ENCODE results near the gene SPRY4.
"Not testable (repeated sequence)": the region's sequence is repeated elsewhere in the genome, so short reads cannot be mapped to it uniquely, and the experiment has no call there.

Gene SPRY4, protein sequence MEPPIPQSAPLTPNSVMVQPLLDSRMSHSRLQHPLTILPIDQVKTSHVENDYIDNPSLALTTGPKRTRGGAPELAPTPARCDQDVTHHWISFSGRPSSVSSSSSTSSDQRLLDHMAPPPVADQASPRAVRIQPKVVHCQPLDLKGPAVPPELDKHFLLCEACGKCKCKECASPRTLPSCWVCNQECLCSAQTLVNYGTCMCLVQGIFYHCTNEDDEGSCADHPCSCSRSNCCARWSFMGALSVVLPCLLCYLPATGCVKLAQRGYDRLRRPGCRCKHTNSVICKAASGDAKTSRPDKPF

DNA sequence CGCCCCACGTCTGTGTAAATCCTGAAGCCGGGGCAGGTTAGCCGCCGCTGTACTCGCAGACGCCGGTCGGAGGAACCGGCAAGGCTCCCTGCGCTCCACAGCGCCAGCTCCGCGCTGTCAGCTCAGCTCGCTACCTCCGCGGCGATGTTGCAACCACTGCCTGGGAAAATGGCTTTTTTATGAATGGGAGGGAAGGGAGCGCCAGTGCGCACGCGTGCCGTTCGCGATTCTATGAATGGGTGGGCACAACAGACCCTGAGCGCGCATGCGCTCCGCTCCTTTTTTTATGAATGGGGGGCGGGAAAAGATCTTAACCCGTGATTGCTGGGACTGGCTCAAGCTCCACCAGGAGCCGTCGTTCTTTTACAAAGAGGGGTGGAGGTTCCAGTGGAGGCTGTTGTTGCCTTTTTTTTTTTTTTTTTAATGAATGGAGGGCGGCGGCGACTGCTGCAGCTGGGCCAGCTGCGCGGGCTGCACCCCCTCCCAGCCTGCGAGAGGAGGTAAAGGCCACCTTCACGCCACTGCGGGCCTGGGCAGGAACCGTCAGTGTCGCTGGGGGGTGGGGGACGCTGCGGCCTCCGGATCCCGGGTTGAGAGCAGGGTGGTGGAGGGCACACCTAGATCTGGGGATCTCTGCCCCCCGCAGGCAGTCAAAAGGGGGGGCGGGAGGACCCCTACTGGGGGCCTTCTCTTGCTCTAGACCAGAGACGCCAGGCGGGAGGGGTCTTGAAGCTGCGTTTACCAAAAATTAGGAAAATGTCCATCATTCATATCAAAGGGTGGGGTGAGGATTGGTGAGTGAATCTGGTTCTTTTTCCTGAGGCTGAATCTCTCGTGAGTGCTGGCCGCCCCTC is at the start of gene SPRY4:
TSS of gene SPRY4 (minus strand) at position 151 of the 854 bp plus-strand sequence. CDS start 9,913 bp downstream, outside the sequence.
- DNase-seq = peak; percentile 93

DNA sequence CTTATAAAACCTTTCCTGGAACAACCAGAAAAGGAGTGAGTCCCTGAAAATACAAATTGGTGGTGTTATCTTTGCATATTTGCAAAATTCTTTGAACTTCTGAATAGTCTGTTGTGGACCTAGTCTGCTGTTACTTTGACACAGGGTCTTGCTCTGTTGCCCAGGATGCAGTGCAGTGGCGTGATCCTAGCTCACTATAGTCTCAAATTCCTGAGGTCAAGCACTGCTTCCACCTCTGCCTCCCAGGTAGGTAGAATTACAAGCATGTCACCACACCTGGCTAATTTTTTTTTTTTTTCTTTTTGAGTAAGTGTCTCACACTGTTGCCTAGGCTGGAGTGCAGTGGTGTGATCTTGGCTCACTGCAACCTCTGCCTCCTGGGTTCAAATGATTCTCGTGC is 43.7 kb upstream of the SPRY4 start:
- no peak for DNase-seq

DNA sequence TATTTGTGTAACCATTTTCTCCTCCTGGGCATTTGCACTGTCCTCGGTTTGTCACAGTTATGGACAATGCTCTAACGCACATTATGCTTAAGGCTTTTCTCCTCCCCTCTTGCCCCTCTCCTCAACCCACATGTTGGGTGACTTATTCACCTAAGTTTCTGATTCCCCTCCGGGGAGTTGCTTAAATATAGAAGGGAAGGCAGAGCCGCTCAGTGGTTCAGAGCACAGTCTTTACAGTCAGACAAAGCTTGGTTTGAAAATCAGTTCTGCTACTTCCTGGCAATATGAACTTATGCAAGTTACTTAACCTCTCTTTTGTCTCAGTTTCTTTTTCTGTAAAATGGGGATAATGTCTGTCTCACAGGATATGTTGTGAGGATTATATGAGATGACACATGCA is 41.2 kb upstream of the SPRY4 start:
- DNase-seq = no peak

DNA sequence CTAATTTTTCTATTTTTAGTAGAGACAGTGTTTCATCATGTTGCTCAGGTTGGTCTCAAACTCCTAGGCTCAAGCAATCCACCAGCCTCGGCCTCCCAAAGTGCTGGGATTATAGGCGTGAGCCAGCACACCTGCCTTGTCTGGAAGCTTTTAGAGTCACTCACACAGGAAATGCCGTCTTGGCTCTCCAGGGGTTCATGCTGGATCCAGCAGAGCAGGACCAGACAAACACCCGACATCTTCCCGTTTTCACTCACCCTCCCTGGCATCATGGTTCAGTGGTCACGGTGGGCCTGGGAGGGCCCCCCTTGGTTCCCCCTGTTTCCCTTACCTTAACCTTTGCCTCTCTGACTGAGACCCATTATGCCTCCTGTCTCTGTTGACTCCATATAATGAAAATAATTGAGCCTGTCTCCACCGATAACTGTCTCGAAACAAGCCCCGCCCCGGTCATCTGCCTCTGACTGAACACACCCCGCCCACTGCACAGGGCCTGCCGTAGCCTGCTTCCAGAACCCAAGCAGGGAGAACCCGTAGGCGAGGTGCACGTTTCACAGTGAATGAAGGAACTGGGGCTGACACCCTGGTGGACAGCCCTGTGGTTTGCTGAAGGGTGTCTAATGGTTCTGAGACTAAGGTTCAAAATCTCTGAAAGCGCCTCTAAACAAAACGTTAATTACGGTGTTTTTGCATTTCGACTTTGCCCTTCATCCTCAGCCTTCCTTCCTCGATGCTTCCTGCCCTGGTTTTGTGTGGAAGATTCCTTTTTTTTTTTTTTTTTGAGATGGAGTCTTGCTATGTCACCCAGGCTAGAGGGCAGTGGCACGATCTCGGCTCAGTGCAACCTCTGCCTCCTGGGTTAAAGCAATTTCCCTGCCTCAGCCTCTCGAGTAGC is 39.7 kb upstream of the SPRY4 start:
- DNase-seq = no peak

DNA sequence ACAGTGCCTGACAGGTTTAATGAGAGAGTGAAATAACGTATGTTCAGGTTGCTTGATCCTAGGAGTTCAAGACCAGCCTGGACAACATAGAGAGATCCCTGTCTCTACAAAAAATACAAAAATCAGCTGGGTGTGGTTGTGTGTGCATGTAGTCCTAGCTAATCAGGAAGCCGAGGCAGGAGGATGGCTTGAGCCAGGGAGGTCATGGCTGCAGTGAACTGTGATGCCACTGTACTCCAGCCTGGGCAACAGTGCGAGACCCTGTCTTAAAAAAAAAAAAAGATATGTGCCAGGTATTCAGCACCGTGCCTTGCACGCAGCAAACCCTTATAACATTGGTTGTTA is 38.8 kb upstream of the SPRY4 start:
- no peak for DNase-seq

DNA sequence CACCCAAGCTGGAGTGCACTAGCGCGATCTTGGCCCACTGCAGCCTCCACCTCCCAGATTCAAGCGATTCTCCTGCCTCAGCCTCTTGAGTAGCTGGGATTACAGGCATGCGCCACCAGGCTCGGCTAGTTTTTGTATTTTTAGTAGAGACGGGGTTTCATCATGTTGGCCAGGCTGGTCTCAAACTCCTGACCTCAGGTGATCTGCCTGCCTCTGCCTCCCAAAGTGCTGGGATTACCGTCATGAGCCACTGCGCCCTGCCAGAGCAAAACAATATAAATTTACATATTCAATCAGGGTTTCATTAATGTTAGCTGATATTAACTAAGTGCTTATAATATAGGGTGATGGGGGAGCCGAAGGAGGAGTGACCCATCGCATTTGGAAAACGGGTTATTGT is 37.4 kb upstream of the SPRY4 start:
- not testable (repeated sequence) for DNase-seq

DNA sequence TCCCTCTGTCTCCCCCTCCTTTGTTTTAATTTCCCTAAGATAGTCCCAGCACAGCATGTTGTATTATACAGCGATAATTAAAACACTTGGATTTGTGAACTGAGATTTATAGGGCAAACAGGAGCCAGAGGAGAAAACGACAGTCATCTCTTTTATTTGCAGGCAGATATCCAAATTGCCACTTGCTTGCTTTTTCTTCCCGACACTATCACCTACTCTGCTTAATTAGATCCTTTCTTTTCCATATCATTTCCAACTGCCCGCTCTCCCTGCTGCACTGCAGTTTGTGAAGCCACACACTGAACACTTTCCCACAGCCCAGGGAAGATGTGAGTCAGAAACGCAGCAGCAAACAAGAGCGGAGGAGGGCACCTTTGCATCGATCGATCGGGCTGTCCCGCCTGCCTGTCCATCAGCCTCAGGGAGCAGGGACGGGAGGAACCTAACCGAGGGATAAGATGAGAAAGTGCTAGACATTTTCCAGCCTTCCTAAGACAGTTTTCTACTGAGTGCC is 35.8 kb upstream of the SPRY4 start:
- peak; percentile 22 for DNase-seq

DNA sequence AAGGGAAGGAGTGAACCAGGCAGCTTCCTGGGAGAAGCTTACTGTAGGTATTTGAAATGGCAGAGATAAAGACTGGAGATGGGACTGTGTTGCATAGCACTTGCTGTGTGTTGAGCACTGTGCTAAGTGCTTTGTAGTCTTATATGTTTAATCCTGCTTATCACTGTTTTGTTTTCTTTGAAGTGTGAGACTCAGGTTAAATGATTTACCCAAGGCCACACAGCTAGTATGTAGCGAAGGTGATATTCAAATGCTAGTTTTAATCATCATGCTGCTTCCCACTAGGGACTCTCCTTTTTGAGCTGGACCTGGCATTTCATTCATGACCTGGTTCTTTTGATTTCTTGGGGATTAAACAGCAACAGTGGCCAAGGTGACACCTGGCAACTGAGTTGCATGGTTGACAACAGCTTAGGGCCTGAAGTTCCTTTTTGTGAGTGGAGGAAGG is 35.3 kb upstream of the SPRY4 start:
- no peak for DNase-seq

DNA sequence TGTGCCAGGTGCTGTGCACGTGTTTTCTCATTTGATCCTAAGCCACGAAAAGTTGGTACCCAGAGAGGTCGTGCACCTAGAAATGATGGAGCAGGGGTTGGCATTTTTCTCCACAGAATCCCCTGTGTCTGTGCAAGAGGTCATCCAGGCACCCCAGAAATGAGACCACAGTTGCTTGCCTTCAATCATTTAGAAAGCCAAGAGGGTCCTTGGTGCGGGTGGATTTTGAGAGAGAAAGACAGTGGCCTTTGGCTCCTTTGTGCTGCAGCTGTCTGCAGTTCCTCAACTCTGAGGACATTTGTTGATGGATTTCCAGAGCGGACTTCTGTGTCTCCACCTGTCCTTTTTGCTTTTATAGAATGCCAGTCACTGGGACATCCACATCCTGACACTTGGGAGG is 33.8 kb upstream of the SPRY4 start:
- DNase-seq = no peak

DNA sequence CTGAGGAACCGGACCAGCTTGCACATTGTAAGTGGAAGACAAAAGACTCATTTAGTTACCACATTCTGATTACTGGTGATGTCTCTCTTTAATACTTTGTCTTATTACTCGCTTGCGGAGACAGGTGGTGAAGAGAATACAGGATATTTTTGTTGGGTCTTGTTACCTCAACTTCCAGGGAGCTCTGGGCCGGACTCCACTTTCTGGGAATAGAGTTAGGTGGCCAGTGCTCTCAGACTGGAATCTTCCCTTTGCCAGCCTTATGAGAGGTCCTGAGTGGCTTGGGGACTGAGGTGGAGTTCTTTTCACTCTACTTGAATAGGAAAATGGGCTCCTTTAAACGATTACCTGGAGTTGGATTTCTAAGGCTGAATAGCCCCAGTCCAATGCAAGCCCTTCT is 33.3 kb upstream of the SPRY4 start:
- no peak for DNase-seq

DNA sequence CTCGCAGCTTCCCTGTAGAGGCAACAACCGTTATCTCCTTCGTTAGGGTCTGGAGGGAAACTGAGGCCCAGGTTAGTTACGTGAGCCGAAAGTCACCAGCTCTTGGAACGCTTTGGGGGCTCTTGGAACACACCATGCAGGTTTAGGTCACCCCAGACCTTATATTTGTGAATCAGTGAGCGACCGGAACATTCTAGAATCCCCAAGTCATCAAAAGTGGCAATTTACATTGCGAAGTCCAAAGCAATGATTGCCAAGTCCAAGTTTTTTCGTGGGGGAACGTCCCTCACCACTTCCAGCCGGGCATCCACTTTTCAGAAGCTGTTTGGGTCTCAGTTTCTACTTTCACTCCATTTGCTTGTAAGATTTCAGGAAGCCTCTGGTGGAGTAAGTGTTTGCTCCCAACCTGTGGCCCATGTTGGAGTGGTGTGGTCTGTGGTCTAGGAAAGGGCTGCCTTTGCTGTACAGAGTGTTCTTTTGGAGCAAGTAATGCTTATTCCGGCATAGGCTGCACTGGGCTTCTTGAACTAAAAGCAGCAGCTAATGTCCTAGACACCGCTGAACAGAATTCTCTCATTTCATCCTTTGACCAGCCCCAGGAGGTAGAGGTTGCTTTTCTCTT is 32.8 kb upstream of the SPRY4 start:
- DNase-seq = no peak

DNA sequence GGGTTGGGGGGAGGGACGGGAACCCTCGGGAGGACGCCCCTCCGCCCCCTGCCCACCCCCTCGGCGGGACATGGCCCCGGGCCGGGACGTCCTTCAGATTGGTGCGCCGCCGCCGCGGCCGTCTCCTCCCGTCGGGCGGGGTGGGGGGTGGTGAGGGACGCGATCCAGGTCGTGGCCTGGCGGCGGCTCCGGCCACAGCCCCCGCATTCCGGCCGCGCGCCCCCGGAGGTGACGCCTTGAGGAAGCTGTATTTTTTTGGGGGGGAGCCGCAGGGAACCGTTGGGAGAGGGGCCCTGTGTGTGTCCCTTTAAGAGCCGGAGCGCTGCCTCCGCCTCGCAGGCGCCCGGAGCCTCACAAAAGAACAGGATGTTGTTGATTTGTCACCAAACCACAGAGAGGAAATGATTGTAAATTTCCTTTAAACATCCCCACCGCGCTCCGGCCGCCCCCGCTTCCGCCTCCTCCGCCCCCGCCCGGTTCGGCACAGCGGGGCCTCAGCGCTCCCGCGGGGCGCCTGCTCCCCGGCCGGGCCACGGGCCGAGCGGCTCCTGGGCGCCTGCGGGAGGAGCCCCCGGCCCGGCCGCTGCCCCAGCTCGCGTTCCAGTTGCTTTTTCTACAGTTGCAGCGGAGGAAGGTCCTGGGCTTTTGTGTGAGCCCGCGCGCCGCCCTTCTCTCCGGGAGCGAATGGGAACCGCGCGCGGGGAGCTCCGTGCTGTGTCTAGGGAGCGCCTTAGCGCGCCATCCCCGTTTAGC is 32.1 kb upstream of the SPRY4 start:
- DNase-seq = peak; percentile 82

DNA sequence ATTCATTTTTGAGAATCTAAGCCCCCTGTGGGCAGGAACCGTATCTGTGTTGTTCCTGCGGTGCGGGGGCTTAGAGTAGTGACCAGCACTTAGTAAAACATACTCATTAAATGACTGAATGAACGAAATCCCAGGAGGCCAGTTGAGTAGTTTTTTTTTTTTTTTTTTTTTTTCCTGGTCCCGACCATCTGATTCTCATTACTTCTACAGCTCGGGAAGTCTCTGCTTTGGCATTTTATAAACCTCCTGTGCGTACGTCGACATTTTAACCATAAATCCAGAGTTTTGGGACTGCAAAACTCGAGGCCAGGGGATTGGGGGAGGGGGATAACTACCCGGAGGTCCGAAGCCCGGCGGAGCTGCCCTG is 31.5 kb upstream of the SPRY4 start:
- DNase-seq = no peak

DNA sequence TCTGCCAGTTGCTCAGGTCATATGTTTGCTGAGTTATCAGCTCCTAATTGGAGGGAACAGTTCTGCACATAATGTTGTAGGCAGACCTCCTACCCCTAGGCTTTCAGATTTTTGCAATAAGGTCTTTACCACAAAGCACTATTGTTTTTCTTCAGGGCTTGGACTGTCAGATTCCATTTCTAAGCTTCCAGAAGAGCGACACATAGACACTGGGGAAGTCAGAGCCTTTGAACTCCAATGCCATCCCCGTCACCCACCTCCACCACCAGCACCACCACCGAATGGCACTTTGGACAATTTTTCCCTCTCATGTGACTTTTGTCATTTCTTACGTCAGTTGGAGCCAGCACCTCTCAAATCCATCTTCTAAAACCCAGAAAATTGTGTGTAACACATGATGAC is 28.3 kb upstream of the SPRY4 start:
- no peak for DNase-seq

DNA sequence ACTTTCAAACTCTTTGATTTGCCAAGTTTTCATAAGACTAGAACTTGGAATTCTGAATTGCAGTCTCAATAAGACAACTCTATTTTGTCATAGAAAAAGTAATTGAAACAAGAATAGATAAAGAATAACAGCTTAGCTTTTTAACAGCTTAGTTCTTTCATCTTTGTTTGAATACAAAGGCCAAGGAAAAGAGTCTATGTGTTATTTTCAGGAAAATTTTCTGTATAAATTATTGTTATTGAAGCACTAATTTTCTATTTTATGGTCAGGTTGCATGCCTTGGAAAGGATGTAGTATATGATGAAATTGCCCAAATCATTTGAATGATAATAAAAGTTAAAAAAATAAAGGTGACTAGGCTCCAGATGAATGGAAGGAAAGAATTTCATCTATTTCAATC is 25.2 kb upstream of the SPRY4 start:
- DNase-seq = no peak

DNA sequence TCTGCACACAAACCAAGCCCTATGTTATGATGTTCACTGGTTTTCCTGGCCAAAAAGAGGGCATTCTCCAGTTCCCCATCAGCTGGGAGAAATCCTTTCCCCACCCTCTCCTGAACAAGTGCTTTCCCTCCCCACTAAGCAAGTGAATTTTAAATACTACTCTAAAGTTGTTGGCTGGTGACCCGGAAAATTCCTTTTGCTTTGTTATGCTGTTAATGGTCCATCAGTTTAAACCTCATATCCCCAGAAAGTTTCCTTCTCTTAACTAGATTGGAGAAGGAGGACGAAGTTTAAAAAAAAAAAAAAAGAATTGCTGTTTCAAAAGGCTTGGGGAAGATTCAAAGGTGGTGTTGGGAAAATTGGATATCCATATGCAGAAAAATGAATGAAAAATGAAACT is 21.9 kb upstream of the SPRY4 start:
- DNase-seq = no peak

DNA sequence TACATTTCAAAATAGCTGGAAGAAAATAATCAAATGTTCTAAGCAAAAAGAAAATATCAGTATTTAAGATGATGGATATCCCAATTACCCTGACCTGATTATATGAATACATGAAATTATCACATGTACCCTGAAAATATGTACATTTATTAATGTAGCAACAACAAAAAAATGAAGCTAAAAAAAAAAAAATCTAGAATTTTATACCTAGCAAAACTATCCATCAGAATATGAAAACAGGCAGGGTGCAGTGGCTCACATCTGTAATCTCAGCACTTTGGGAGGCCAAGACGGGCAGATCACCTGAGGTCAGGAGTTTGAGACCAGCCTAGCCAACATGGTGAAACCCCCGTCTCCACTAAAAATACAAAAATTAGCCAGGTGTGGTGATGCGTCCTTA is 20.1 kb upstream of the SPRY4 start:
- DNase-seq = not testable (repeated sequence)

DNA sequence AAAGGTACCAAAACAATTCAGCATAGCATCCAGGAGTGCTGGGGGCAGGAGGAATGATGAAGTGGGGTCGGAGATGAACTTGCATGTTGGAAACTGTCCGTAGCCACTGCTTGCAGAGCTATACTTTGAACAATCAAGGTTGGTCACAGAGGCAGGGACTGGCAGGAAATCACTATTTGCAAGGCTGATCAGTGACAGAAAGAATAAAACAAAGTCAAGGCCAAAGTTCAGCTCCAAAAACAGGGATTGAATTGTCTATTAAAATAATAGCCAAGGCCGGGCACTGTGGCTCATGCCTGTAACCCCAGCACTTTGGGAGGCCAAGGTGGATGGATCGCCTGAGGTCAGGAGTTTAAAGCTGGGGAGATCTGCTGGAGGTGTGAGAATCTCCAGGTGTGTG is 18.7 kb upstream of the SPRY4 start:
- DNase-seq = no peak

DNA sequence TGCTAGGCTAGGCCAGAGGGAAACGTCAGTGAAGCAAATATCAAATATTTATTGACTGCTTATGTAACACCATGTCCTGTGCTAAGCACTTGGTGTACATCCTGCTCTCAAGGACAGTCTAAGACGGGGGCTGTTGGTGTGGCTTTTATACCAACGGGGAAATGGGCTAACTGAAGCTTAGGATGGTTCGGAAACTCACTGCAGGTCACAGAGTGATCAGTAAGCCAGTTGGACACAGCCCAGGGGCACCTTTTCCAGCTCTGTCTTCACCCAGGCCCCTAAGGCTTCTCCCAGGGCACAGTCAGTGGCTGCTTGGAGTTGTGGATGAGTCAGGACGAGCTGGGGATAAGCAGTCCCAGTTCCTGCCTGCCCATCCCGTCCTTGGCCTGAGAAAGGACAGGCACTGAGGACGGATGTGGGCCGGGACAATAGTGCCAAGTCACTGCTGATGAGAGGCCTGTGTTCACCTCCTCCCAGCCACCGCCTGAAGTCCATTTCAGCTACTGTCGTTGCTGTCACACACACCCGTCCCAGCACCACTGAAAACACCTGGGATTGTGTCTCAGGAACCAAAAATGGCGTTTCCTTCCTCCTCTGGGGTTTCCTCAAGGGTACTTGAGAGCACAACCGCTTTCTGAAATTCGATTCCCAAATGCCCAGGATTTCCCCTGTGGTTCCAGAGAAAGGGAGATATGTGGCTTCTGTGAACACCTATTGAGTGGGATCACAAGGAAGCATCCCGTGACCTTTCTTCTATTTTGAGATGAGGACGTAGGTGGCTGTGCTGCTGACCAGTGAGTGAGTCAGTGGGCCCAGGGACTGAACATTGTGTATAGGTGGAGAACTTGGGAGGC is 17.5 kb upstream of the SPRY4 start:
- peak; percentile 80 for DNase-seq

DNA sequence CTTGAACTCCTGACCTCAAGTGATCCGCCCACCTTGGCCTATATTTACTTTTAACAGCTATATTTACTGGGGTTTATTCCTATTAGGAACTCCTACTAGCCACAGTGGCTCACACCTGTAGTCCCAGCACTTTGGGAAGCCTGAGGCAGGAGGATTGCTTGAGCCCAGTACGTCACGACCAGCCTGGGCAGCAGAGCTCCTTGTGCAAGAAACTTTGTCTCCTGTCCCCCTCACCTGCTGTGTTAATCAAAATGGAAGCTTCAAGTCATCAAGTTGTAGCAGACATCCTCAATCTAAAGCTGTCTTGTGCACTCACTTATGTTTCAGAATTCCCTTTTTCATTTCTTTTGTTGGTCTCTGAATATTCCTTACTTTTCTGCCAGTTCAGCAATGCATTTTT is 15.0 kb upstream of the SPRY4 start:
- DNase-seq = no peak

DNA sequence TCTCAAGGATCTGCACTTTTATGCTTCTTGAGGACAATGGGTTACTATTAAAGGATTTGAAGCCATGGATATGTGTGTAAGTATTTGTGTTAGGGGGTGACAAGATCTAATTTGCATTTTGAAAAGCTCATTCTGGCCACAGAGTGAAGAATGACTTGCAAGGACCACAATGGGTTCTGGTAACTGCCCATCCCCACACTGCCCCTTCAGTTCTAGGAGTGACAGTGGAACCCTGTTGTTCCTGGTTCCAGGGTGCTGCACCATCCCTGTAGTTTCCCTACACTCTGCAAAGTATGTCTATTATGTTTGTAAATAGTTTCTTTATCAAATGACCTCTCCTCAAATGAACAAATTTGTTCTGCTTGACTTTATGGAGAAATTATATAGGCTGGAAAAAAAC is 9.7 kb upstream of the SPRY4 start:
- DNase-seq = no peak
